Activated B cell treated with CpG ODN at 0.5 μM for 24 hours (primary cell): ENCODE data around the gene ACTR2. TPM values are rescaled to one million over a fixed set of nuclear protein-coding genes. Genes with fewer than 3 reads are reported as not detected.

Experiments
- ATAC-seq: fragments of 200-7000 bp; cut with Tn5 transposase; one replicate; pipeline ENCODE4 v1.10.0; 2021; ENCODE audit warnings: low read depth, mild to moderate bottlenecking, moderate library complexity
- CTCF ChIA-PET: fragments of 350-600 bp; sonication (Branson Sonifier 250); formaldehyde crosslinking; loops from one replicate; lab custom pipeline; 2021; ENCODE audit warnings: antibody characterized with exemption; lab: Charles Lee
- POLR2A ChIA-PET: fragments of 350-600 bp; sonication (Branson Sonifier 250); formaldehyde crosslinking; loops from one replicate; lab custom pipeline; 2021; ENCODE audit warnings: antibody characterized with exemption; lab: Charles Lee
- DNase-seq: peaks from one replicate; pipeline ENCODE4 v3.0.0; 2022
- H3K27ac Mint-ChIP-seq: one replicate; pipeline ENCODE4 v1.8.0; 2020; ENCODE audit warnings: mixed read lengths
- H3K27me3 Mint-ChIP-seq: one replicate; pipeline ENCODE4 v1.8.0; 2021; ENCODE audit warnings: mixed read lengths
- H3K36me3 Mint-ChIP-seq: one replicate; pipeline ENCODE4 v1.8.0; 2021; ENCODE audit warnings: low read depth, mixed read lengths
- H3K4me1 Mint-ChIP-seq: one replicate; pipeline ENCODE4 v1.8.0; 2021; ENCODE audit warnings: mixed read lengths
- H3K4me3 Mint-ChIP-seq: one replicate; pipeline ENCODE4 v1.8.0; 2020; ENCODE audit warnings: mild to moderate bottlenecking, mixed read lengths
- H3K9me3 Mint-ChIP-seq: one replicate; pipeline ENCODE4 v1.8.0; 2020; ENCODE audit warnings: mixed read lengths
- intact Hi-C: fragments of 100-400 bp; cut with micrococcal nuclease; formaldehyde crosslinking; loops from one replicate; pipeline ENCODE4 v1.15.1; 2024
- total RNA-seq: library from RNA; stranded (reverse); gene quantifications from 2 replicates; pipeline ENCODE4 v1.2.3, GENCODE V29; 2022
- TF ChIP-seq, protein P1 (sequence below): fragments of 200-600 bp; IDR thresholded peaks from one replicate; pipeline ENCODE4 v1.8.0; 2022; ENCODE audit warnings: antibody characterized with exemption, mild to moderate bottlenecking

Gene ACTR2
- total RNA-seq, 1 donor from 2014 or later: 484 TPM

DNA sequence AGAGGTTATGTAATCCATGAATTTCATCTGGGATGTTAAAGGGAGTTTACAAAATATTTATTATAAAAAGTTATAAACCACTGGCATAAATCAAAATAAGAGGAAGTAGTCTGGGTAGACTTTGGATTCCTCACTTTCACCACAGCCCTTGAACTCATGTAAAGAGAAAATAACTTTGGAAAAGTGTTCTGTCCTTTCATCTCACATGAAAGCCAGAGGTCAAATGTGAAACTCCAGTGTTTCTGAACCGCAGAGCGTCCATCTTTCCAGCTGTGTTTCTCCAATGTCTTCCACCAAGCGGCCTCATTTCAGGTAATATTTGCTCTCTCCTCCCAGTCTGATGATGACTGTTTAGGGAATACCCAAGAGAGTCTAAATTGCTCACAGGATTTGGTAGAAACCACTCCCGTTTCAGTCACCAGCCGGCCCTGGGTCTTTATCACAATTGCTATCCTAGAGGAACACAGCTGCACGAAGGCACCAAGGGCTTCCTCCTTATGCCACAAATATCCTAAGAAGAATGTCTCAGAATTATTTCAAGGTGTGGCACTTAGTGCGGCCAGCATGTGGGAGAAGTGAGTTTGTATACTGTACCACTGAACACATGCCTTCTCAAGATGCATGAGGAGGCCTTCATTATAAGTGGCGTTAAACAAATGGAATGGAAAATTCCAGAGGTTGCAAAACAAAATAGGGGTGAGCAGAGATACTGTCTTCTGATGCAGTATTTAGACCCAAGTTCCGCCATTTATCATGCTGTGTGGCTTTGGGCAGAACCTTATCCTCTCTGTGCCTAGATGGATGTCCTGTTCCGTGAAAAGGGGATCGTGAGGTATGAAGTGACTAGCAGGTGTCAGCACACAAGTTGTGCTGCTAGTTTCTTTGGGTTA, 63.8 kb downstream of the ACTR2 start:
- Mint-ChIP-seq H3K9me3 (no peaks in the 10 kb centered on the region), H3K4me1 (no peaks in the 10 kb centered on the region), H3K36me3 (no peaks in the 10 kb centered on the region), H3K4me3 (no peak overlapping the region), H3K27ac (no peak overlapping the region), H3K27me3 (peaks cover 18% of the 10 kb centered on the region)
- ATAC-seq: no peak
- intact Hi-C loops: no loop called here
- TF ChIP-seq, protein P1, sequence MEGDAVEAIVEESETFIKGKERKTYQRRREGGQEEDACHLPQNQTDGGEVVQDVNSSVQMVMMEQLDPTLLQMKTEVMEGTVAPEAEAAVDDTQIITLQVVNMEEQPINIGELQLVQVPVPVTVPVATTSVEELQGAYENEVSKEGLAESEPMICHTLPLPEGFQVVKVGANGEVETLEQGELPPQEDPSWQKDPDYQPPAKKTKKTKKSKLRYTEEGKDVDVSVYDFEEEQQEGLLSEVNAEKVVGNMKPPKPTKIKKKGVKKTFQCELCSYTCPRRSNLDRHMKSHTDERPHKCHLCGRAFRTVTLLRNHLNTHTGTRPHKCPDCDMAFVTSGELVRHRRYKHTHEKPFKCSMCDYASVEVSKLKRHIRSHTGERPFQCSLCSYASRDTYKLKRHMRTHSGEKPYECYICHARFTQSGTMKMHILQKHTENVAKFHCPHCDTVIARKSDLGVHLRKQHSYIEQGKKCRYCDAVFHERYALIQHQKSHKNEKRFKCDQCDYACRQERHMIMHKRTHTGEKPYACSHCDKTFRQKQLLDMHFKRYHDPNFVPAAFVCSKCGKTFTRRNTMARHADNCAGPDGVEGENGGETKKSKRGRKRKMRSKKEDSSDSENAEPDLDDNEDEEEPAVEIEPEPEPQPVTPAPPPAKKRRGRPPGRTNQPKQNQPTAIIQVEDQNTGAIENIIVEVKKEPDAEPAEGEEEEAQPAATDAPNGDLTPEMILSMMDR: no peak
- DNase-seq: no peak
- CTCF ChIA-PET: no interaction called here
- POLR2A ChIA-PET: no interaction called here

DNA sequence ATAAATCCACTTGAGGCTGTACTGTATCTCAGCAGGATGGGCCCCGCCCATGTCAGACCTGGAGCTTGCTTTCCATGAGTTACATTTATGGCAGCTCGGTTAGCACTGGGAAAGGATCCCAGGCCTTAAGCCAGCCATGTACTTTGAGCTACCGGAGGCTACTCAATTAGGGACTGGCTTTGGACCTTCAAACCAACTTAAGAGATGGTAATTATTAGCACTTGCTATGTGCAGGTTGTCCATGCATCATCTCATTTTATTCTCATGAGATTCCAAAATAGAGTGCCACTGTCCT, 64.4 kb downstream of the ACTR2 start:
- POLR2A ChIA-PET: no interaction called here
- H3K27ac Mint-ChIP-seq: no peak overlapping the region
- CTCF ChIA-PET: no interaction called here
- peaks cover 18% of the 10 kb centered on the region for H3K27me3 Mint-ChIP-seq
- DNase-seq: no peak
- TF ChIP-seq, protein P1: no peak
- intact Hi-C loops: no loop called here
- H3K36me3 Mint-ChIP-seq: no peaks in the 10 kb centered on the region
- H3K4me1 Mint-ChIP-seq: no peaks in the 10 kb centered on the region
- no peak overlapping the region for H3K4me3 Mint-ChIP-seq
- ATAC-seq: no peak
- H3K9me3 Mint-ChIP-seq: no peaks in the 10 kb centered on the region

DNA sequence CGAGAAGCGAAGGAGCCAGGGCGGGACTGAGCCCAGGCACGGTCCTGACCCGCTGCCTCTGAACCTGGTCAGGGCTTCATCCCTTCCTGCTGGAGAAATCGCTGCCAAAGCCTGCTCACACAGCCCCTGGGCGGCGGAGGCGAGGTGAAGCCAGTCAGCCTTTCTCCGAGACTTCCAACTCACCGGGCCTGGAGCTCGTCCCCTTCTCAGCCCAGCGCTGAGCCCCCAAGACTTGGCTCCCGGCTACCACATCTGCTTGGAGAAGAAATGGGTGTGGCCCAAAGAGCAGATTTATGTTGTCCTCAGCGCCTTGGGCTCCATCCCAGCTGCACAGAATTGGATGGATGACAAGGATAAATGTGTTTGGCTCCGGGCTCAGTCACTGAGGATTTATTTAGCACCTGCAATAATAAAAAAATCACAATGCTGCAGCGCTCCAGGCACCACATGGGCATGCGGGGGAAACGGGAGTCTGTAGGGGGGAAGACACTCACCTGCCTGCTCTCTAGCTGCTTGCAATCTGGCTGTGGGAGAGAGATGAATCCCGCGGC, 64.9 kb downstream of the ACTR2 start:
- Mint-ChIP-seq H3K4me3 (no peak overlapping the region), H3K4me1 (no peaks in the 10 kb centered on the region), H3K27ac (no peak overlapping the region), H3K9me3 (no peaks in the 10 kb centered on the region), H3K27me3 (peaks cover 18% of the 10 kb centered on the region), H3K36me3 (no peaks in the 10 kb centered on the region)
- CTCF ChIA-PET: no interaction called here
- POLR2A ChIA-PET: no interaction called here
- TF ChIP-seq, protein P1: no peak
- DNase-seq (no peak), ATAC-seq (no peak)
- intact Hi-C loops: no loop called here

DNA sequence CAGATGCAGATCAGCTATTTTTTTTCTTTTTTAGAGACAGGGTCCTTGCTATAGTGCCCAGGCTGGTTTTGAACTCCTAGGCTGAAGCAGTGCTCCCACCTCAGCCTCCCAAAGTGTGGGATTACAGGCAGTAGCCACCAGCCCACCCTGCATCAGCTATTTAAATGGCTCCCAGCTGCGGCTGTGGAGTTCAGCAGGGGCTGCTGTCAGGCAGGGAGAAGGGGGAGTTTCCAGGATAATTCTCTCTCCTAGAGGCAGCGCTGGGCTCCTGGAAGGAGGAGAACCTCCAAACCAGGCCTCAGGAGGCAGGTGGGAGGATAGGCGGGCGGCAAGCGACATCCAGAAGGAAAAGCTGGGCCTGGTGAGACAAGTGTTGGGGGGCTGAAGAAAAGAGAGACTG, 65.7 kb downstream of the ACTR2 start:
- Mint-ChIP-seq H3K4me3 (no peak overlapping the region), H3K27me3 (peaks cover 18% of the 10 kb centered on the region), H3K9me3 (no peaks in the 10 kb centered on the region), H3K27ac (no peak overlapping the region), H3K4me1 (no peaks in the 10 kb centered on the region), H3K36me3 (no peaks in the 10 kb centered on the region)
- ATAC-seq (no peak), DNase-seq (no peak)
- POLR2A ChIA-PET: interaction anchor here (0.6 kb wide), 1 partner anchor 192 kb away, joined by 11 read pairs; no protein-coding TSS in a partner anchor
- intact Hi-C loops: no loop called here
- TF ChIP-seq, protein P1: no peak
- CTCF ChIA-PET: no interaction called here

DNA sequence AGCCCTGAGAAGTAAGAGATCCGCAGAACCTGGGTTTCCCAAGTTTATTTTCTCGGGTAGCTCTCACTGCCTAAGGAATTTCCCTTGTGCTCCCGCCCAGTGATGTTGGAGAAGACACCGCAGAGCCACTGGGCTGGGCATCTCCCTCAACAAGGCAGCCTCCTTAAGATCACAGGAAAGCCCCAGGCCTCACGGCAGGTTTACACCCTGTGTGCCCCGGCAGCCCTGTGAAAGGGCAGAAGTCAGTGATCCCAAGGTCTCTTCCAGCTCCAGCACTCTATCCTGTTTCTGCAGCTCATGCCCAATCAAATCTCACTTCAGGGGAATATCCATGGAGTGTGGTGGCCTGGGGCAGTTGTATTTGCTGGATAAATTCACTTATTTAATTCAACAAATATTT, 66.5 kb downstream of the ACTR2 start:
- ATAC-seq: no peak
- intact Hi-C loops: no loop called here
- DNase-seq: no peak
- H3K27me3 Mint-ChIP-seq: peaks cover 18% of the 10 kb centered on the region
- CTCF ChIA-PET: no interaction called here
- H3K4me1 Mint-ChIP-seq: peaks cover under 1% of the 10 kb centered on the region
- TF ChIP-seq, protein P1: no peak
- no peaks in the 10 kb centered on the region for H3K36me3 Mint-ChIP-seq
- no peak overlapping the region for H3K4me3 Mint-ChIP-seq
- H3K9me3 Mint-ChIP-seq: no peaks in the 10 kb centered on the region
- no peak overlapping the region for H3K27ac Mint-ChIP-seq
- POLR2A ChIA-PET: interaction anchor here (0.6 kb wide), 1 partner anchor 28 kb away, joined by 4 read pairs; no protein-coding TSS in a partner anchor
